Measurements from ENCODE around the gene ZNF142.

GRCh38 chr2:218643751-218644310 lies 15.6 kb downstream of the ZNF142 start:
- TF ChIP-seq, protein P1, sequence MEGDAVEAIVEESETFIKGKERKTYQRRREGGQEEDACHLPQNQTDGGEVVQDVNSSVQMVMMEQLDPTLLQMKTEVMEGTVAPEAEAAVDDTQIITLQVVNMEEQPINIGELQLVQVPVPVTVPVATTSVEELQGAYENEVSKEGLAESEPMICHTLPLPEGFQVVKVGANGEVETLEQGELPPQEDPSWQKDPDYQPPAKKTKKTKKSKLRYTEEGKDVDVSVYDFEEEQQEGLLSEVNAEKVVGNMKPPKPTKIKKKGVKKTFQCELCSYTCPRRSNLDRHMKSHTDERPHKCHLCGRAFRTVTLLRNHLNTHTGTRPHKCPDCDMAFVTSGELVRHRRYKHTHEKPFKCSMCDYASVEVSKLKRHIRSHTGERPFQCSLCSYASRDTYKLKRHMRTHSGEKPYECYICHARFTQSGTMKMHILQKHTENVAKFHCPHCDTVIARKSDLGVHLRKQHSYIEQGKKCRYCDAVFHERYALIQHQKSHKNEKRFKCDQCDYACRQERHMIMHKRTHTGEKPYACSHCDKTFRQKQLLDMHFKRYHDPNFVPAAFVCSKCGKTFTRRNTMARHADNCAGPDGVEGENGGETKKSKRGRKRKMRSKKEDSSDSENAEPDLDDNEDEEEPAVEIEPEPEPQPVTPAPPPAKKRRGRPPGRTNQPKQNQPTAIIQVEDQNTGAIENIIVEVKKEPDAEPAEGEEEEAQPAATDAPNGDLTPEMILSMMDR (conservative IDR thresholded peaks at IDR 0.05; ENCODE audit: low read length) = no peak
- no peak for TF ChIP-seq EZH2phosphoT487 (IDR thresholded peaks at IDR 0.05; ENCODE audit: borderline replicate concordance, low read depth, low read length)
